ENCODE data around the gene PACRG.

PACRG gene

GRCh38 chr6:163335056-163335455 lies 607.3 kb downstream of the PACRG start:
- DNase-seq (ENCODE audit: low spot score) = no peak
- TF ChIP-seq CTCF (IDR thresholded peaks at IDR 0.05; ENCODE audit: extremely low read depth, insufficient read depth, missing control alignments) = no peak
- in situ Hi-C loops (cut with MboI; ENCODE audit: low pct_unique_long_range_greater_than_20kb, low sequenced_read_pairs, unreplicated experiment) = no loop called here

- in situ Hi-C loops (cut with MboI; ENCODE audit: low pct_unique_long_range_greater_than_20kb, low sequenced_read_pairs, unreplicated experiment) = no loop called here
- no peak for DNase-seq (ENCODE audit: low spot score)
- no peak for TF ChIP-seq CTCF (IDR thresholded peaks at IDR 0.05; ENCODE audit: extremely low read depth, insufficient read depth, missing control alignments)
Observed at GRCh38 chr6:163335671-163336545, 608.1 kb downstream of the PACRG start.

DNA sequence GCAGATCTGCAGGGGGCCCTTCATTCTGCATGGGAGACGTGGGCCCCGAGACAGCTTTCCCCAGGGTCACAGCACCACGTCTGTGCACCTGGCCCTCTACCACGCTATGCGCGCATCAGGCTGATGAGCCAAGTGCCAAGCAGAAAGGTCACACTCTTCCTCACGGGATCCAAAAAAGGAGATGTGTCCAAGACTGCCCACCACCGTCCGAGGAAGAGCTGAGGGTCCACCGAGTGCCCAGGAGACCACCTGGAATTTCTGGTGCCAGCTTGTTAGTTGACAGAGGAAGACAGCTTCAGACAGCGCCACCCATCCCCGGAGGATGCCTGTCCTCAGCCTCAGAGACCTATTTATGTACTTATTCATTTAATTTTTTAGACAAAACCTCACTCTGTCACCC lies 609.2 kb downstream of the PACRG start:
- in situ Hi-C loops (cut with MboI; ENCODE audit: low pct_unique_long_range_greater_than_20kb, low sequenced_read_pairs, unreplicated experiment) = no loop called here
- DNase-seq (ENCODE audit: low spot score) = no peak
- no peak for TF ChIP-seq CTCF (IDR thresholded peaks at IDR 0.05; ENCODE audit: extremely low read depth, insufficient read depth, missing control alignments)

DNA sequence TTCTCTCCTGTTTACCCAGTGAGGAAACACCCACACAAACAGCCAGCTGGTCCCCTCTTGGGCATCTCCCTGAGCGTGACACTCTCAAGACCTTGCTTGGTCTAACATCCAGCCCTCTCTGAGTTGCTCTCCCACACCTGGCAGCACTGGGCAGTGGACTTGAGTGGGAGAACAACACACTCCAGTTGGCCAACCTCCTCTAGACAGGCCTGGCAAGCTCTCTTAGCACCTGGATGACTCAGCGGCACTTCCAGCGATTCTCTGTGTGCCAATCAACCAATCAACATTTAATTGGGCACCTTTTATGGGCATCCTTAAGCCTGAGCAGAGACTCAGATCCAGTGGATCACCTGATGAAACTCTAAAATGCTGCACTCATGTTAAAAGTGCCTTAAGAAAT lies 610.2 kb downstream of the PACRG start:
- DNase-seq (ENCODE audit: low spot score) = no peak
- TF ChIP-seq CTCF (IDR thresholded peaks at IDR 0.05; ENCODE audit: extremely low read depth, insufficient read depth, missing control alignments) = no peak
- in situ Hi-C loops (cut with MboI; ENCODE audit: low pct_unique_long_range_greater_than_20kb, low sequenced_read_pairs, unreplicated experiment) = no loop called here

GRCh38 chr6:163338671-163339405 lies 611.1 kb downstream of the PACRG start:
- no peak for TF ChIP-seq CTCF (IDR thresholded peaks at IDR 0.05; ENCODE audit: extremely low read depth, insufficient read depth, missing control alignments)
- in situ Hi-C loops (cut with MboI; ENCODE audit: low pct_unique_long_range_greater_than_20kb, low sequenced_read_pairs, unreplicated experiment) = no loop called here
- DNase-seq (ENCODE audit: low spot score) = no peak

DNA sequence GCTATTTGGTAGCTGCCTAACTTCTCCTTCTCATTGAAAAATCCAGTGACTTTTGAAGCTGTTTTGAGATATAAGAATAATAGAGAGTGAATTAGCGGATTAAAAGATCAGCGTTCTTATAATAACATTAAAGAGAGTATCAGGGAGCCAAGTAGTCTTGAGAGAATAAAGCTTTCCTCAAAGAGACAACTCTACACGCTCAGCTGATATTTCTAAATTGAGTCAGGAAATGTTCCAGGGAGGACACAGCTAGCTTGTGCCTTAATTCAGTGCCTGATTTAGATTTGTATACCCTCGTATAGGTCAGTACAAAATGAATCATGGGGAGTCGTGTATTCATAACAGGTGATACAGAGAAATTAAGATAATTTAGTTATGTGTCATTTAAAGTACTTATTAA lies 611.7 kb downstream of the PACRG start:
- TF ChIP-seq CTCF (IDR thresholded peaks at IDR 0.05; ENCODE audit: extremely low read depth, insufficient read depth, missing control alignments) = no peak
- in situ Hi-C loops (cut with MboI; ENCODE audit: low pct_unique_long_range_greater_than_20kb, low sequenced_read_pairs, unreplicated experiment) = no loop called here
- DNase-seq (ENCODE audit: low spot score) = no peak

Data from GM13977 (cell line).